Spleen (tissue), 11 donors: ENCODE results near the gene MYH7. TPM values are rescaled to one million over a fixed set of nuclear protein-coding genes. Genes with fewer than 3 reads are reported as not detected.

Source experiments
- DNase-seq: peaks from one replicate; pipeline ENCODE4 v3.0.0-alpha.2; 2020
- H3K27ac ChIP-seq, 8 donors: fragments of 200-600 bp; sonication (generic) in 7 of 8; 1 replicate in 4 of 8; 2 replicates in 4 of 8; pipeline versions ENCODE4 v1.5.0 to v1.8.0; 2016 to 2021; ENCODE audit warnings: inconsistent platforms in 4 of 8, mild to moderate bottlenecking in 4 of 8, moderate library complexity in 1 of 8
- H3K27me3 ChIP-seq, 7 donors: fragments of 200-600 bp; sonication (generic) in 6 of 7; replicated peaks in 1 of 7; 1 replicate in 4 of 7; 2 replicates in 3 of 7; pipeline versions ENCODE4 v1.5.0 to v1.8.0; 2016 to 2021; ENCODE audit warnings: inconsistent platforms in 3 of 7, mild to moderate bottlenecking in 1 of 7
- H3K36me3 ChIP-seq, 6 donors: fragments of 200-600 bp; sonication (generic) in 5 of 6; 1 replicate in 4 of 6; 2 replicates in 2 of 6; pipeline versions ENCODE4 v1.5.0 to v1.8.0; 2016 to 2021; ENCODE audit warnings: inconsistent platforms in 2 of 6
- H3K4me1 ChIP-seq, 6 donors: fragments of 200-600 bp; sonication (generic) in 5 of 6; 1 replicate in 3 of 6; 2 replicates in 3 of 6; pipeline versions ENCODE4 v1.5.0 to v1.8.0; 2016 to 2021; ENCODE audit warnings: inconsistent platforms in 3 of 6
- H3K4me3 ChIP-seq, 8 donors: fragments of 200-600 bp; sonication (generic) in 7 of 8; 1 replicate in 4 of 8; 2 replicates in 4 of 8; pipeline versions ENCODE4 v1.5.0 to v1.8.0; 2016 to 2021; ENCODE audit warnings: inconsistent platforms in 4 of 8, mild to moderate bottlenecking in 4 of 8, moderate library complexity in 2 of 8
- H3K9me3 ChIP-seq, 8 donors: fragments of 200-600 bp; sonication (generic) in 7 of 8; 1 replicate in 4 of 8; 2 replicates in 4 of 8; pipeline versions ENCODE4 v1.5.0 to v1.8.0; 2016 to 2021; ENCODE audit warnings: inconsistent platforms in 4 of 8
- POLR2A ChIP-seq, 3 donors: fragments of 450-650 bp; IDR thresholded peaks; one replicate each; pipeline ENCODE4 v1.5.1; 2017; ENCODE audit warnings: antibody characterized with exemption in 3 of 3, mild to moderate bottlenecking in 1 of 3
- POLR2AphosphoS5 ChIP-seq, 3 donors: sonication (generic); formaldehyde crosslinking; IDR thresholded peaks; one replicate each; pipeline ENCODE4 v1.5.1; 2017; ENCODE audit warnings: antibody characterized with exemption in 3 of 3
- WGBS, 5 donors: extraction: QIAGEN DNeasy Blood & Tissue Kit in 3 of 5; methylation state at CpG; one replicate each; pipeline versions ENCODE4 v1.1.5 to v1.1.7; 2013 to 2018; 5-methylcytosine and 5-hydroxymethylcytosine counted together
- intact Hi-C: fragments of 100-400 bp; cut with DNase I; formaldehyde crosslinking; loops from one replicate; pipeline ENCODE4 v1.15.0; 2023; ENCODE audit warnings: low total_unique reads
- polyA plus RNA-seq, 3 donors: library from polyadenylated mRNA; stranded (reverse); fragments of 200-250 nt; gene quantifications; one replicate each; pipeline ENCODE4 v1.2.1, GENCODE V29; 2013
- total RNA-seq, 7 donors: library from RNA; depleted of rRNA in 3 of 7; stranded (reverse); fragments of >200 nt in 3 of 7; fragmentation: NEBNext Ultra II Directional in 4 of 7; extraction: Animal tissue kit (Norgen Biotek cat#: 25700) in 4 of 7; gene quantifications; one replicate each; pipeline versions ENCODE4 v1.1.0 to v1.2.1, GENCODE V29; 2016 to 2021
- TF ChIP-seq, protein P1 (sequence below), 11 experiments: fragments of 200-600 bp in 7 of 11; fragments of 450-650 bp in 4 of 11; sonication (generic) in 4 of 11; IDR thresholded peaks in 8 of 11; conservative IDR thresholded peaks in 3 of 11; 1 replicate in 7 of 11; 2 replicates in 4 of 11; pipeline versions ENCODE4 v1.4.0 to v1.8.0; 2016 to 2021; ENCODE audit warnings: antibody characterized with exemption in 11 of 11, inconsistent platforms in 4 of 11, mild to moderate bottlenecking in 1 of 11
- donor health status: healthy with polysubstance abuse.
- donor health status: DM: no; HTN: no; CAD: no; lungs with moderate emphysema.
- donor health status: DM: no; HTN: no; CAD: no.
- donor health status: Bipolar disorder and iron deficiency.
- donor health status: healthy.
- donor health status: DM: no; HTN: no; CAD: no.
- donor health status: DM: yes; HTN: yes; CAD: no.

Gene MYH7
- total and polyA plus RNA-seq, 10 donors: 0.06 to 0.65 (median 0.11) TPM; not detected in 6

GRCh38 chr14:23443411-23443812, 8.0 kb upstream of the MYH7 start:
- 76 to 91% (median 83%) methylated on average over 11 of the region's 11 CpGs for WGBS, 5 donors
- TF ChIP-seq, protein P1, sequence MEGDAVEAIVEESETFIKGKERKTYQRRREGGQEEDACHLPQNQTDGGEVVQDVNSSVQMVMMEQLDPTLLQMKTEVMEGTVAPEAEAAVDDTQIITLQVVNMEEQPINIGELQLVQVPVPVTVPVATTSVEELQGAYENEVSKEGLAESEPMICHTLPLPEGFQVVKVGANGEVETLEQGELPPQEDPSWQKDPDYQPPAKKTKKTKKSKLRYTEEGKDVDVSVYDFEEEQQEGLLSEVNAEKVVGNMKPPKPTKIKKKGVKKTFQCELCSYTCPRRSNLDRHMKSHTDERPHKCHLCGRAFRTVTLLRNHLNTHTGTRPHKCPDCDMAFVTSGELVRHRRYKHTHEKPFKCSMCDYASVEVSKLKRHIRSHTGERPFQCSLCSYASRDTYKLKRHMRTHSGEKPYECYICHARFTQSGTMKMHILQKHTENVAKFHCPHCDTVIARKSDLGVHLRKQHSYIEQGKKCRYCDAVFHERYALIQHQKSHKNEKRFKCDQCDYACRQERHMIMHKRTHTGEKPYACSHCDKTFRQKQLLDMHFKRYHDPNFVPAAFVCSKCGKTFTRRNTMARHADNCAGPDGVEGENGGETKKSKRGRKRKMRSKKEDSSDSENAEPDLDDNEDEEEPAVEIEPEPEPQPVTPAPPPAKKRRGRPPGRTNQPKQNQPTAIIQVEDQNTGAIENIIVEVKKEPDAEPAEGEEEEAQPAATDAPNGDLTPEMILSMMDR (IDR thresholded peaks at IDR 0.05 in 8 of 11, conservative IDR thresholded peaks at IDR 0.05 in 3 of 11): no peak
- TF ChIP-seq POLR2A (IDR thresholded peaks at IDR 0.05): no peak
- TF ChIP-seq POLR2AphosphoS5 (IDR thresholded peaks at IDR 0.05): no peak
- Histone ChIP-seq H3K9me3 (no peaks in the 10 kb centered on the region), H3K27me3 (peaks cover 0 to 13% (median 0%) of the 10 kb centered on the region in 7 donors), H3K27ac (no peak overlapping the region), H3K36me3 (no peaks in the 10 kb centered on the region), H3K4me1 (peaks cover 0 to 10% (median 0%) of the 10 kb centered on the region in 6 donors), H3K4me3 (no peak overlapping the region)
- DNase-seq: no peak
- intact Hi-C loops: no loop called here

GRCh38 chr14:23442721-23443356, 7.4 kb upstream of the MYH7 start:
- no peak overlapping the region for H3K27ac ChIP-seq
- H3K27me3 ChIP-seq: peaks cover 0 to 13% (median 0%) of the 10 kb centered on the region in 7 donors
- H3K9me3 ChIP-seq: no peaks in the 10 kb centered on the region
- TF ChIP-seq POLR2AphosphoS5 (IDR thresholded peaks at IDR 0.05): no peak
- TF ChIP-seq, protein P1 (IDR thresholded peaks at IDR 0.05 in 8 of 11, conservative IDR thresholded peaks at IDR 0.05 in 3 of 11): no peak
- no peak for TF ChIP-seq POLR2A (IDR thresholded peaks at IDR 0.05)
- intact Hi-C loops: no loop called here
- H3K36me3 ChIP-seq: no peaks in the 10 kb centered on the region
- H3K4me3 ChIP-seq: no peak overlapping the region
- WGBS, 5 donors: 71 to 85% (median 84%) methylated on average over 9 of the region's 9 CpGs
- peaks cover 0 to 10% (median 0%) of the 10 kb centered on the region in 6 donors for H3K4me1 ChIP-seq
- DNase-seq: no peak

- Histone ChIP-seq H3K27me3 (peaks cover 0 to 13% (median 0%) of the 10 kb centered on the region in 7 donors), H3K36me3 (no peaks in the 10 kb centered on the region), H3K9me3 (no peaks in the 10 kb centered on the region), H3K4me3 (no peak overlapping the region), H3K4me1 (peaks cover 0 to 10% (median 0%) of the 10 kb centered on the region in 6 donors), H3K27ac (no peak overlapping the region)
- TF ChIP-seq POLR2A (IDR thresholded peaks at IDR 0.05) (no peak), POLR2AphosphoS5 (IDR thresholded peaks at IDR 0.05) (no peak)
- TF ChIP-seq, protein P1 (IDR thresholded peaks at IDR 0.05 in 8 of 11, conservative IDR thresholded peaks at IDR 0.05 in 3 of 11): no peak
- intact Hi-C loops: no loop called here
- 24 to 70% (median 48%) methylated on average over 1 of the region's 1 CpG for WGBS, 5 donors
- no peak for DNase-seq
Observed at GRCh38 chr14:23441076-23441475, 5.6 kb upstream of the MYH7 start.

GRCh38 chr14:23439107-23439835, 3.8 kb upstream of the MYH7 start:
- peaks cover 0 to 17% (median 0%) of the 10 kb centered on the region in 7 donors for H3K27me3 ChIP-seq
- no peak for DNase-seq
- no peaks in the 10 kb centered on the region for H3K36me3 ChIP-seq
- peaks cover 0 to 10% (median 0%) of the 10 kb centered on the region in 6 donors for H3K4me1 ChIP-seq
- H3K9me3 ChIP-seq: no peaks in the 10 kb centered on the region
- 82 to 90% (median 87%) methylated on average over 5 to 6 of the region's 6 CpGs for WGBS, 5 donors
- no peak overlapping the region for H3K4me3 ChIP-seq
- intact Hi-C loops: no loop called here
- H3K27ac ChIP-seq: no peak overlapping the region
- no peak for TF ChIP-seq POLR2A (IDR thresholded peaks at IDR 0.05)
- TF ChIP-seq, protein P1 (IDR thresholded peaks at IDR 0.05 in 8 of 11, conservative IDR thresholded peaks at IDR 0.05 in 3 of 11): no peak
- no peak for TF ChIP-seq POLR2AphosphoS5 (IDR thresholded peaks at IDR 0.05)
